T-helper 1 cell treated with Interleukin-12 subunit alpha and Interleukin-12 subunit beta and Interleukin-4 antibody, amounts not matched to agents 30 μg/mL and 1 μg/mL, for 36 hours (primary cell): Measurements from ENCODE around the gene EDN2.

ENCODE experiments used
- H3K27ac Mint-ChIP-seq: one replicate; pipeline ENCODE4 v1.8.0; 2021; ENCODE audit warnings: mild to moderate bottlenecking, mixed read lengths
- H3K27me3 Mint-ChIP-seq: one replicate; pipeline ENCODE4 v1.8.0; 2021; ENCODE audit warnings: low read depth, mixed read lengths
- H3K36me3 Mint-ChIP-seq: one replicate; pipeline ENCODE4 v1.8.0; 2021; ENCODE audit warnings: low read depth, mixed read lengths
- H3K4me1 Mint-ChIP-seq: one replicate; pipeline ENCODE4 v1.8.0; 2021; ENCODE audit warnings: low read depth, mixed read lengths
- H3K4me3 Mint-ChIP-seq: one replicate; pipeline ENCODE4 v1.8.0; 2021; ENCODE audit warnings: mild to moderate bottlenecking, moderate library complexity, mixed read lengths
- H3K9me3 Mint-ChIP-seq: one replicate; pipeline ENCODE4 v1.8.0; 2021; ENCODE audit warnings: mixed read lengths

The EDN2 gene

GRCh38 chr1:41440321-41441085 lies 44.0 kb downstream of the EDN2 start:
- Mint-ChIP-seq H3K27me3 (peaks cover 19% of the 10 kb centered on the region), H3K36me3 (no peaks in the 10 kb centered on the region), H3K27ac (no peak overlapping the region), H3K4me1 (no peaks in the 10 kb centered on the region), H3K4me3 (no peak overlapping the region), H3K9me3 (peaks cover 10% of the 10 kb centered on the region)

- Mint-ChIP-seq H3K4me1 (no peaks in the 10 kb centered on the region), H3K9me3 (peaks cover under 1% of the 10 kb centered on the region), H3K36me3 (no peaks in the 10 kb centered on the region), H3K27ac (no peak overlapping the region), H3K27me3 (peaks cover 25% of the 10 kb centered on the region), H3K4me3 (no peak overlapping the region)
These were observed 45.2 kb downstream of the EDN2 start for GRCh38 chr1:41439234-41439633.

- no peak overlapping the region for H3K4me3 Mint-ChIP-seq
- no peaks in the 10 kb centered on the region for H3K36me3 Mint-ChIP-seq
- H3K4me1 Mint-ChIP-seq = no peaks in the 10 kb centered on the region
- H3K27me3 Mint-ChIP-seq = peaks cover 25% of the 10 kb centered on the region
- no peaks in the 10 kb centered on the region for H3K9me3 Mint-ChIP-seq
- H3K27ac Mint-ChIP-seq = no peak overlapping the region
These were observed 45.8 kb downstream of the EDN2 start for GRCh38 chr1:41438711-41439110.

GRCh38 chr1:41437011-41437355 lies 47.5 kb downstream of the EDN2 start:
- H3K27me3 Mint-ChIP-seq = peaks cover 29% of the 10 kb centered on the region
- no peaks in the 10 kb centered on the region for H3K4me1 Mint-ChIP-seq
- H3K4me3 Mint-ChIP-seq = no peak overlapping the region
- no peaks in the 10 kb centered on the region for H3K36me3 Mint-ChIP-seq
- no peaks in the 10 kb centered on the region for H3K9me3 Mint-ChIP-seq
- no peak overlapping the region for H3K27ac Mint-ChIP-seq

- Mint-ChIP-seq H3K27me3 (peaks cover 29% of the 10 kb centered on the region), H3K4me1 (no peaks in the 10 kb centered on the region), H3K27ac (no peak overlapping the region), H3K36me3 (no peaks in the 10 kb centered on the region), H3K9me3 (no peaks in the 10 kb centered on the region), H3K4me3 (no peak overlapping the region)
These were observed 48.0 kb downstream of the EDN2 start for GRCh38 chr1:41436281-41437010.

GRCh38 chr1:41435570-41436178 lies 48.8 kb downstream of the EDN2 start:
- Mint-ChIP-seq H3K27ac (no peak overlapping the region), H3K36me3 (no peaks in the 10 kb centered on the region), H3K4me3 (no peak overlapping the region), H3K4me1 (no peaks in the 10 kb centered on the region), H3K27me3 (peaks cover 29% of the 10 kb centered on the region), H3K9me3 (no peaks in the 10 kb centered on the region)

- Mint-ChIP-seq H3K9me3 (no peaks in the 10 kb centered on the region), H3K36me3 (no peaks in the 10 kb centered on the region), H3K27ac (no peak overlapping the region), H3K4me1 (no peaks in the 10 kb centered on the region), H3K4me3 (no peak overlapping the region), H3K27me3 (peaks cover 29% of the 10 kb centered on the region)
These were observed 49.6 kb downstream of the EDN2 start for GRCh38 chr1:41434748-41435449.

- Mint-ChIP-seq H3K4me3 (no peak overlapping the region), H3K36me3 (no peaks in the 10 kb centered on the region), H3K27ac (no peak overlapping the region), H3K9me3 (no peaks in the 10 kb centered on the region), H3K27me3 (peaks cover 29% of the 10 kb centered on the region), H3K4me1 (no peaks in the 10 kb centered on the region)
These were observed 50.2 kb downstream of the EDN2 start for GRCh38 chr1:41434306-41434705.

- no peaks in the 10 kb centered on the region for H3K36me3 Mint-ChIP-seq
- no peak overlapping the region for H3K27ac Mint-ChIP-seq
- no peaks in the 10 kb centered on the region for H3K4me1 Mint-ChIP-seq
- peaks cover 22% of the 10 kb centered on the region for H3K27me3 Mint-ChIP-seq
- no peaks in the 10 kb centered on the region for H3K9me3 Mint-ChIP-seq
- no peak overlapping the region for H3K4me3 Mint-ChIP-seq
These were observed 51.0 kb downstream of the EDN2 start for GRCh38 chr1:41433501-41433900.

- Mint-ChIP-seq H3K27ac (no peak overlapping the region), H3K4me1 (no peaks in the 10 kb centered on the region), H3K36me3 (no peaks in the 10 kb centered on the region), H3K9me3 (no peaks in the 10 kb centered on the region), H3K27me3 (peaks cover 18% of the 10 kb centered on the region), H3K4me3 (no peak overlapping the region)
These were observed 51.8 kb downstream of the EDN2 start for GRCh38 chr1:41432481-41433280.

GRCh38 chr1:41431490-41432350 lies 52.8 kb downstream of the EDN2 start:
- Mint-ChIP-seq H3K4me3 (no peak overlapping the region), H3K9me3 (no peaks in the 10 kb centered on the region), H3K36me3 (no peaks in the 10 kb centered on the region), H3K27ac (no peak overlapping the region), H3K4me1 (no peaks in the 10 kb centered on the region), H3K27me3 (peaks cover 16% of the 10 kb centered on the region)

- no peak overlapping the region for H3K4me3 Mint-ChIP-seq
- H3K27ac Mint-ChIP-seq = no peak overlapping the region
- H3K36me3 Mint-ChIP-seq = no peaks in the 10 kb centered on the region
- H3K4me1 Mint-ChIP-seq = no peaks in the 10 kb centered on the region
- H3K27me3 Mint-ChIP-seq = peaks cover 10% of the 10 kb centered on the region
- no peaks in the 10 kb centered on the region for H3K9me3 Mint-ChIP-seq
These were observed 53.9 kb downstream of the EDN2 start for GRCh38 chr1:41430582-41430981.

- no peaks in the 10 kb centered on the region for H3K9me3 Mint-ChIP-seq
- H3K4me3 Mint-ChIP-seq = no peak overlapping the region
- H3K27me3 Mint-ChIP-seq = peaks cover 8% of the 10 kb centered on the region
- no peaks in the 10 kb centered on the region for H3K4me1 Mint-ChIP-seq
- no peaks in the 10 kb centered on the region for H3K36me3 Mint-ChIP-seq
- no peak overlapping the region for H3K27ac Mint-ChIP-seq
These were observed 54.4 kb downstream of the EDN2 start for GRCh38 chr1:41430069-41430468.
